GM08714 (cell line): ENCODE results near the gene FIP1L1.
"Not testable (repeated sequence)": the region's sequence is repeated elsewhere in the genome, so short reads cannot be mapped to it uniquely, and the experiment has no call there.

Experiments used
- H3K4me3 ChIP-seq: fragments of 200-500 bp; sonication (Bioruptor generic); 2 replicates; pipeline ENCODE4 v1.5.1; 2014; ENCODE audit warnings: mild to moderate bottlenecking, low read length, inconsistent platforms
- ZNF274 ChIP-seq: IDR thresholded peaks from 2 replicates; pipeline ENCODE4 v1.6.1; 2012; ENCODE audit warnings: mild to moderate bottlenecking, low read depth, low read length

The FIP1L1 gene, protein sequence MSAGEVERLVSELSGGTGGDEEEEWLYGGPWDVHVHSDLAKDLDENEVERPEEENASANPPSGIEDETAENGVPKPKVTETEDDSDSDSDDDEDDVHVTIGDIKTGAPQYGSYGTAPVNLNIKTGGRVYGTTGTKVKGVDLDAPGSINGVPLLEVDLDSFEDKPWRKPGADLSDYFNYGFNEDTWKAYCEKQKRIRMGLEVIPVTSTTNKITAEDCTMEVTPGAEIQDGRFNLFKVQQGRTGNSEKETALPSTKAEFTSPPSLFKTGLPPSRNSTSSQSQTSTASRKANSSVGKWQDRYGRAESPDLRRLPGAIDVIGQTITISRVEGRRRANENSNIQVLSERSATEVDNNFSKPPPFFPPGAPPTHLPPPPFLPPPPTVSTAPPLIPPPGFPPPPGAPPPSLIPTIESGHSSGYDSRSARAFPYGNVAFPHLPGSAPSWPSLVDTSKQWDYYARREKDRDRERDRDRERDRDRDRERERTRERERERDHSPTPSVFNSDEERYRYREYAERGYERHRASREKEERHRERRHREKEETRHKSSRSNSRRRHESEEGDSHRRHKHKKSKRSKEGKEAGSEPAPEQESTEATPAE

DNA sequence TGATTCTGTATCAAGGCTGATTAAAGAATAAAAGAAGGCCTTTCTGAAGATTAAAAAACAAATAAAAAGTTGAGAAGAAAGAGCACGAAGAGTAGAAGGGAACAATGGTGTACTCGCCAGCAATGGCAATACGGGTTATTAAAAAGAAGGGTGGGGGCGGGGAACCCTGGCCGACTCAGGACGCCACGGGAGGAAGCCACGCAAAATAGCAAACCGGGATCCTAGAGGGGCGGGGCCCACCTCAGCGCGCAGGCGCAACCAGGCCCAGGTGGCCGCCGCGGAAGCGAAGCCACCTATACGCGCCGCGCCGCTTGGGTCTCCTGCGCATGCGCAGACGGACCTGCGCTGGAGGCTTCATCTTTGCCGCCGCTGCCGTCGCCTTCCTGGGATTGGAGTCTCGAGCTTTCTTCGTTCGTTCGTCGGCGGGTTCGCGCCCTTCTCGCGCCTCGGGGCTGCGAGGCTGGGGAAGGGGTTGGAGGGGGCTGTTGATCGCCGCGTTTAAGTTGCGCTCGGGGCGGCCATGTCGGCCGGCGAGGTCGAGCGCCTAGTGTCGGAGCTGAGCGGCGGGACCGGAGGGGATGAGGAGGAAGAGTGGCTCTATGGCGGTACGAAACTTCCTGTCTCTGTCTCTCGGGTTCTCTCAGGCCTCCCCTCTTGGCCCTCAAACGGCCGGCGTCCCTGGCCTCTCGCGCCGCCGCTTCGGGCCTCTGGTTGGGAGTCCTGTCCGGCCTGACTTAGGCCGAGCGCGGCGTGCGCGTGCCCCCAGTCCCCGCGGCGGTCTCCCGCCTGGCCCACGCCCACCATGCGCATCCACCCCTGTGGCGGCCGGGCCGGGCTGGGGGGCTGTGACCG lies at the start of gene FIP1L1:
Gene FIP1L1 (plus strand): TSS at position 323 of the 852 bp plus-strand sequence. CDS start 198 bp downstream, at position 521.
- peak within 1 kb of the TSS; percentile 99 for H3K4me3 ChIP-seq
- no peak for TF ChIP-seq ZNF274

DNA sequence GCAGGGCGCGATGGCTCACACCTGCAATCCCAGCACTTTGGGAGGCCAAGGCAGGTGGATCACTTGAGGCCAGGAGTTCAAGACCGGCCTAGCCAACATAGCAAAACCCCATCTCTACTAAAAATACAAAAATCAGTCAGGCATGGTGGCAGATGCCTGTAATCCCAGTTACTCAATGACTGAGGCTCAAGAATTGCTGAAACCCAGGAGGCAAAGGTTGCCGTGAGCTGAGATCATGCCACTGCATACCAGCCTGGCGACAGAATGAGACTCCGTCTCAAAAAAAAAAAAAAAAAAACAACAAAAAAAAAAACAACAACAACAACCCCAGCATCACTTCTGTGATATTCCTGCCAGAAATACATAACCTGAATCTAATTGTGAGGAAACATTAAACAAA lies 42.5 kb upstream of the FIP1L1 start:
- H3K4me3 ChIP-seq: not testable (repeated sequence)

DNA sequence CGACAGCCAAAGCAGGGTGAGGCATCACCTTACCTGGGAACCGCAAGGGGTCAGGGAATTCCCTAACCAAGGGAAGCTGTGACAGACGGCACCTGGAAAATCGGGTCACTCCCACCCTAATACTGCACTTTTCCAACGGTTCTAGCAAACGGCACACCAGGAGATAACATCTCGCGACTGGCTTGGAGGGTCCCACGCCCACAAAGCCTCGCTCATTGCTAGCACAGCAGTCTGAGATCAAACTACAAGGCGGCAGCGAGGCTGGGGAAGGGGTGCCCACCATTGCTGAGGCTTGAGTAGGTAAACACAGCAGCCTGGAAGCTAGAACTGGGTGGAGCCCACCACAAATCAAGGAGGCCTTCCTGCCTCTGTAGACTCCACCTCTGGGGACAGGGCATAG lies 37.3 kb upstream of the FIP1L1 start:
- H3K4me3 ChIP-seq: not testable (repeated sequence)

DNA sequence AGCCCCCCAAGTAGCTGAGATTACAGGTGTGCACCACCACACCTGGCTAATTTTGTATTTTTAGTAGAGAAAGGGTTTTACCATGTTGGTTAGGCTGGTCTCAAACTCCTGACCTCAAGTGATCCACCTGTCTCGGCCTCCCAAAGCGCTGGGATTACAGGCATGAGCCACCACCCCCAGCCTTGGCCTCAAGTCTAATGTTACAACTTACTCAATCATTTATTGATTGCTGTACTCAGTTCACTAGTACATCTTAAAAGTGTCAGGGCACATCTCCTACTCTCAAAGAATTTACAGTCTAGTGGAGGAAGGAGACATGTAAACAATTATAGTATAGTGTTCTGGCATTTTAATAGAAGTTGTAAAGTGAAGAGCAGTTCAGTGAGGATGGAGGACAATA lies 31.0 kb upstream of the FIP1L1 start:
- not testable (repeated sequence) for H3K4me3 ChIP-seq

DNA sequence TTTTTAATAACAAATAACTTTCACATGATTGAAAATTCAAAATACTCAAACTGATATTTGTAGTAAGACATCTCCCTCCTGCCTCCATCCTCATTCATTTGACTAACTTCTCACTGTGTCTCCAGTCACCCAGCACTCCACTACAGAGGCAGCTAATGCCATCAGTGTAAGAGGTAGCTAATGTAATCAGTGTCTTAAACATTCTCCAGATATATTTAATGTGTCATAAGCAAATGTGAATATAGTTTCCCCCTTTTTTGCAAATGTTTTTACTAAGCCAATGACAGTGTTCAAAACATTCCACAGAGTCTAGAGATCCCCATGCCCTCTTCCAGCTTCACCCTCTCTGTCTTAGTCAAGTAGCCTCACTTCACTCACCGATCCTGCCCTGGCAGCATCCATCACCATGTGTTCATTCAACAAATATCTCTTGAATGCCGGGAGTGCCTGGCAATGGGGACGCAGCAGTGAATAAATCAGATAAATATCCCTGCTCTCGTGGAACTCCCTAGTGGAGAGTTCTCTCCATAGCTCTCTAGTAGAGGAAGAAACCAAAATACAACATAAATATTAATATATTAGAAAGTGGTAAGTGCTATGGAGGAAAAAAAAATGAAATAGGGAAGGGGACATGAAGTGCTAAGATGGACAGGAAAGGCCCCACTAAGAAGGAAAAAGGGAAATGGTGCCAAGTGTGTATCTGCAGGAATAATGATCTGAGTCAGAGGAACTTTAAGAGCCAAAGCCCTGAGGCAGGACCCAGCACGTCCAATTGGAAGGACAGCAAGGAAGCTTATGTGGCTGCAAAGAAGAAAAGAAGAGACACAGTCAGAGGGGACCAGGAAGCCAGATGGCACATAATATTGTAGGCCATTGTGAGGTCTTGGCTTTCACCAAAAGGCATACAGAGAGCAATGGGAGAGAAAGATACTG lies 30.3 kb upstream of the FIP1L1 start:
- TF ChIP-seq ZNF274: no peak

DNA sequence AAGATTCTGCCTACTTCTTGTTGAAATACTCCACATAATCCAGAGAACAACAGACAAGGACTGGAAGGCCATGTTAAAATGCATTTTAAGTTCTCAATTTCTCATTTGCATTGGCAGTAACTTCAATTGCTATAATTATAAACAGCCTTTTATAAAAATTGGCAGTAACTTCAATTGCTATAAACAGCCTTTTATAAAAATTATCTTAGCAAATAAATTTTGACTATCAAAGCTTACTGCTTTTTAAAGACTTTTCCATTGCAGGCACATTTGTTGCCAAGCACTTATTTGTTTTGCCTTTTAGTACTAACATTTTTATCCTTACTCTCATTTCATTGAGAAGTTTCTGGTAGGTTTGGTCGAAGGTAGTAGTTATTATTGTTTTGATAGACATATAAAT lies 29.4 kb upstream of the FIP1L1 start:
- H3K4me3 ChIP-seq: no peak overlapping the region
- TF ChIP-seq ZNF274: no peak

More for the DNA sequence above, 30.3 kb upstream of the FIP1L1 start:
- no peak overlapping the region for H3K4me3 ChIP-seq

DNA sequence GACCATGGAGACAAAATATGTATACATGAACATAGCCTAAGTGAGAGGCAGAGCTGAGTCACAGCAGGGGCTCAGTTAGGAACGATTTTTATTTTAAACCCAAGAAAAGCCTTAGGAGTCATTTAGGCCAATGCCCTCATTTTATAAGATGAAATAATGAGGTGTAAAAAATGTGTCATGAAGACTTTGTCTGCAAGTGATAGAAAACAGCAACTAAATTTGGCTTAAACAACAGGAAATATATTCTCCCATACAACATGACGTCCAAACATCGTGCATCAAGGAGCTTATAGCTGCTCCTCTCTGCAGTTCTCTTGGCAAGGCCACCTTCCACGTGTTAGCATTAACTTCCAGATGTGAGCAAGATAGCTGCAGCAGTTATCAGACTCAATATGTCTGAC lies 28.4 kb upstream of the FIP1L1 start:
- no peak overlapping the region for H3K4me3 ChIP-seq
- no peak for TF ChIP-seq ZNF274

DNA sequence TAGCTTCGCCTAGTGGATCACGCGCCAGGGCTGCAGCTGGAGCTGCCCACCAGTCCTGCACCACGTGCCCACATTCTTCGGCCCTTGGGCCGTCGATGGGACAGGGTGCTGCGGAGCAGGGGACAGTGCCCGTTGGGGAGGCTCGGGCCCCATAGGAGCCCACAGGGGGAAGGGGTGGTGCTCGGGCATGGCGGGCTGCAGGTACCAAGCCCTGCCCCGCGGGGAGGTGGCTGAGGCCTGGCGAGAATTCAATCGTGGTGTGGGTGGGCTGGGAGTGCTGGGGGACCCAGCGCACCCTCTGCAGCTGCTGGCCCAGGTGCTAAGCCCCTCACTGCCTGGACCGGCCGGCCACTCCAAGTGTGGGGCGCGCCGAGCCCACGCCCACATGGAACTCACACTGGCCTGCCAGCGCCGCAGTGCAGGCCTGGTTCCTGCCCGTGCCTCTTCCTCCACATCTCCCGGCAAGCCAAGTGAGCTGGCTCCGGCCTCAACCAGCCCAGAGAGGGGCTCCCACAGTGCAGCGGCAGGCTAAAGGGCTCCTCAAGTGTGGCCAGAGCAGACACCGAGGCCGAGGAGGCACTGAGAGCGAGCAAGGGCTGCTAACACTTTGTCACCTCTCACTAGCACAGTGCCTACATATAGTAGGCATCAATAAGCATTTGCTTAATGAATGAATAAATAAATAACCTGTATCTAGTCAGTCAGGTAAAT lies 23.3 kb upstream of the FIP1L1 start:
- no peak for TF ChIP-seq ZNF274

DNA sequence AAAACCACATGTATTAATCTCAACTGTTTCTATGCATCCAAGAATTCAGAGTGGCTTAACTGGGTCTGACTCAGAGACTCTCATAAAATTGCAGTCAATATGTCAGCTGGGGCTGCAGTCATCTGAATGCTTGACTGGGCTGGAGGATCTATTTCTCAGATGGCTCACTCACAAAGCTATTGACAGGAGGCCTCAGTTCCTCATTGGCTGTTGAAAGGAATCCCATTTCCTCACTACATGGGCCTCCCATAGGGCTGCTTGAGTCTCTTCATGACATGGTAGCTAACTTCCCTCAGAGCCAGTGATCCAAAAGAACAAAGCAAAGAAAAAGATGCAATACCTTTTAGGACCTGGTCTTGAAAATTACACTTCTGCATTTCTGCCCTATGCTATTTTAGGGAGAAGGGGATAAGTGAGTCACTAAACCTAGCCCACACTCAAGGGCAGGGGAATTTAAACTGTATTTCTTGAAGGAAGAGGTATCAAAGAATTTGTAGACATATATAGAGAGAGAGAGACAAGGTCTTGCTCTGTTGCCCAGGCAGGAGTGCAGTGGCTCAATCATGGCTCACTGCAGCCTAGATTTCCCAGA lies 21.4 kb upstream of the FIP1L1 start:
- no peak for TF ChIP-seq ZNF274
- no peak overlapping the region for H3K4me3 ChIP-seq

More for the DNA sequence above, 23.3 kb upstream of the FIP1L1 start:
- H3K4me3 ChIP-seq: no peak overlapping the region

DNA sequence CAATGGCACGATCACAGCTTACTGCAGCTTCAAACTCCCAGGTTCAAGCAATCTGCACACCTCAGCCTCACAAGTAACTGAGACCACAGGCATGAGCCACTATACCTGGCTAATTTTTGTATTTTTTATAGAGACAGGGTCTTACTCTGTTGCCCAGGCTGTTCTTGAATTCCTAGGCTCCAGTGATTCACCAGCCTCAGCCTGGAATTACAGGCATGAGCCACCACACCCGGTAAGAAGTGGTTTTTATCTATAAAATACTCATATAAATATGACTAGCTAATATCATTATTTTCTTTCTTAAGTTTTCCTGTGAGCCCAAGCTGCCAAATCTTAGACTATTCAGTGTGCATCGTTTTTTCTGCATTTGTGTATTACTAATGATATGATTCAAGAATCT lies 16.0 kb upstream of the FIP1L1 start:
- TF ChIP-seq ZNF274: no peak
- no peak overlapping the region for H3K4me3 ChIP-seq

DNA sequence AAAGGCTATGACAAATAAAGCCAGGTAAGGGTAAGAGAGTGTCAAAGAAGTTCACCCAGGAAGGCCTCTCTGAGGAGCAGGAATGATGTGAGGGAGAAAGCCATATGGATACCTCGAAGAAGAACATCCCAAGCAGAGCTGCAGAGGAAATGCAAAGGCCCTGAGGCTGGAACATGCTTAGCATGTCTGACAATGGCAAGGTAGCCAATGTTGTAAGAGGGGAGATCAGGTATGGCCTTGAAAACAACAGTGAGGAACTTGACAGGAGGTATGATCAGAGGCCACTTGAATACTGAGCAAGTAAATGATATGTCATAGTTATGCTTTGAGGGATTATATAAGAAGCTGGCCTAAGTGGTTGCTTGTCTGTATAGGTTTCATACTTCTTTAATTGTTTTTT lies 15.3 kb upstream of the FIP1L1 start:
- peak overlapping the region; percentile 36 for H3K4me3 ChIP-seq
- TF ChIP-seq ZNF274: no peak

DNA sequence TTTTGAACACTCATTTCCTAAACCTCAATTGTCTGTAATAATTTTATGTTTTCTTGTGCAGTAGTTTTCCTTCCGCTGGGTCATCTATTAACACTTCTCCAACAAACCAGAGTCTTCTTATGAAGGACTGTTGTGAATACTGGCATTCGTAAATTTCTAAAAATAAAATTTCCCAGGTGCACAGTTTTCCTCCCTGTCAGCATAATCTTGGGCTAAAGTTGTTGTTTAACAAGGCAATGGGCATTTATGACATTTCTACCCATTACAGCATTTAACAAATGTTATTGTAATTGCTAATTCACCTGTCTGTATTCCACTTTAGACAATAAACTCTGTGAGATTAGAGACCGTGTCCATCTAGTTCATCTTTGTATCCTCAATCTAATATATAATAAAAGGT lies 12.8 kb upstream of the FIP1L1 start:
- H3K4me3 ChIP-seq: peak overlapping the region; percentile 74
- TF ChIP-seq ZNF274: no peak

DNA sequence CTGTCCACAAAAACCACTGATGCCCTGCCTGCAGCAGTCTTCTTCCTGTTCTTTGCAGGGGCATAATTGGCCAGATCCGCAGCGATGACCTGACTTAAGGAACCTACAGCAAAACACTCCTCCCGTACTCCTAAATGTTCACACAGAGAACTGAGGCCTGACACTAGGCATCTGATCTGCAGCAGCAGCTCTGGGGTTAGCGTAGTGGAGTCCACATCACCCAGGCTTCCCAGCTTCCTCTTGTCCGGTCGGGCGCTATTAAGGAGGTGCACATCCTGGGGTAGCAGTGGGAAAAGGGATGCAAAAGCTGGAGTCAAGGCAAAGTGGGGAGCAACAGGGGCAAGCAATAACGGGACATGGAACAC lies 12.3 kb upstream of the FIP1L1 start:
- no peak for TF ChIP-seq ZNF274
- peak overlapping the region; percentile 74 for H3K4me3 ChIP-seq
